GM21381 (cell line): ENCODE measurements around the gene THRAP3.
"Not testable (repeated sequence)": the region's sequence is repeated elsewhere in the genome, so short reads cannot be mapped to it uniquely, and the experiment has no call there.

Source experiments
- ATAC-seq: cut with Tn5 transposase; IDR thresholded peaks from one replicate; pipeline ENCODE4 v1.9.1; 2021; ENCODE audit warnings: mild to moderate bottlenecking, moderate library complexity; ENCODE audit not compliant: unreplicated experiment

The THRAP3 gene

DNA sequence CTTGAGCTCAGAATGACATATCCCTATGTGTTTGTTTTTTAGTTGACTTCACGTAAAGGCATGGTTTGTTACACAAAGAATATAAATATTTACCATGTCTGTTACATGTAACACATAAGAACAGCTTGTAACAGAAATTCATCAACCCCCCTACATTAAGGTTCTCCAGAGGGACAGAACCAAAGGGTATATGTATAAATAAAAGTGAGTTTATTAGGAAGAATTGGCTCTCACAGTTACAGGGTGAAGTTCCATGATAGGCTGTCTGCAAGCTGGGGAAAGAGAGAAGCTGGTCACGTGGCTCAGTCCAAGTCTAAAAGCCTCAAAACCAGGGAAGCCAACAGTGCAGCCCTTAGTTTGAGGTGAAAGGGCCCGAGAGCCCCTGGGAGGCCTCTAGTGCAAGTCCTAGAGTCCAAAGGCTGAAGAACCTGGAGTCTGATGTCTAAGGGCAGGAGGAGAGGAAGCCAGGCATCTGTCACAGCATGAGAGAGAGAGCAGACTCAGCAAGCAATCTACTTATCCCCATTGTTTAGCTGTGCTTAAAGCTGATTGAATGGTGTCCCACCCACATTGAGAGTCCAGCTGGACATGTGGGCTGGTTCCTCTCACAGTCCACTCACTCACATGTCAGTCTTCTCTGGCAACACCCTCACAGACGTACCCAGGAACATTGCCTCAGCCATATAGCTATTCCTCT lies 15.8 kb downstream of the THRAP3 start:
- ATAC-seq, result no peak

DNA sequence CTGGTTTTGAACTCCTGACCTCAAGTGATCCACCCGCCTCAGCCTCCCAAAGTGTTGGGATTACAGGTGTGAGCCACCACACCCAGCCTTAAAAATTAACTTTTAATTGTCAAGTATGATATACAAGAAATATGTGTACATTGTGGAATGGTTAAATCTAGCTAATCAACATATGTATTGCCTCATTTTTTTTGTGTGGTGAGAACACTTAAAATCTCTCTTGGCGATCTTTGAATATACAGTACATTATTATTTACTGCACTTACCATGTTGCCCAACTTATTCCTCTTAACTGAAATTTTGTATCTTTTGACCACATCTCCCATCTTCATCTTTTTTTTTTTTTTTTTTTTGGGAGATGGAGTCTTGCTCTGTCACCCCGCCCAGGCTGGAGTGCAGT lies 23.3 kb downstream of the THRAP3 start:
- ATAC-seq, result no peak

DNA sequence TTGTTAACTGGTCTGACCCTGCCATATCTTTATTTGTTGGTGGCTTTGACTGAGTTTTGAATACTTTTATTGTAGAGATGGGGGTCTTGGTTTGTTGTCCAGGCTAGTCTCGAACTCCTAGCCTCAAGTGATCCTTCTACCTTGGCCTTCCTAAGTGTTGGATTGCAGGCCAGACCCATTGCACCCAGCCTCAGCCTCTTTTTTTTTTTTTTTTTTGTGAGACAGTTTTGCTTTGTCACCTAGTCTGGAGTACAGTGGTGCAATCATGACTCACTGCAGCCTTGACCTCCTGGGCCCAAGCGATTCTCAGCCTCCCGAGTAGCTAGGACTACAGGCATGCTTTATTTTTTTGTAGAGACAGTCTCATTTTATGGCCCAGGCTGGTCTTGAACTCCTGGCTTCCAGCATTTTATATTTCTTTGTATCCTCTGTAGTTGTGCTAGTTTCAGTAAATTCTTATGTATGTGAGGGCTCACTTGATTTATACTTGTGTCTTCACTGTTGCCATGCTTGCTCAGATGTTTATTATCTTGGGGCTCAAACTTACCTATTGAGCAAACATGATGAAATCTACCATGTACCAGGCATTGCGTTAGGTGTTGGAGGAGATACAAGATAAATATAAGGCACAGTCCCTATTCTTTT lies 24.1 kb downstream of the THRAP3 start:
- no peak for ATAC-seq

GRCh38 chr1:36251794-36252481 lies 27.7 kb downstream of the THRAP3 start:
- no peak for ATAC-seq

DNA sequence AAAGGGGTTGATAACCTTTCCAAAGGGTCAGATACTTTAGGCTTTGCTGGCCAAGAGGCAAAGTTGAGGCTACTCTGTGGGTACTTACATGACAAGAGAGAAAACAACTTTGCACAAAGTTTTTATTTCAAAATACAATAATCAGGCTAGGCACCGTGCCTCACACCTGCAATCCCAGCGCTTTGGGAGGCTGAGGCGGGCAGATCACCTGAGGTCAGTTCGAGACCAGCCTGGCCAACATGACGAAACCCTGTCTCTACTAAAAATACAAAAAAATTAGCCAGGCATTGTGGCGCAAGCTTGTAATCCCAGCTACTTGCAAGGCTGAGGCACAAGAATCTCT lies 28.2 kb downstream of the THRAP3 start:
- ATAC-seq, result not testable (repeated sequence)

DNA sequence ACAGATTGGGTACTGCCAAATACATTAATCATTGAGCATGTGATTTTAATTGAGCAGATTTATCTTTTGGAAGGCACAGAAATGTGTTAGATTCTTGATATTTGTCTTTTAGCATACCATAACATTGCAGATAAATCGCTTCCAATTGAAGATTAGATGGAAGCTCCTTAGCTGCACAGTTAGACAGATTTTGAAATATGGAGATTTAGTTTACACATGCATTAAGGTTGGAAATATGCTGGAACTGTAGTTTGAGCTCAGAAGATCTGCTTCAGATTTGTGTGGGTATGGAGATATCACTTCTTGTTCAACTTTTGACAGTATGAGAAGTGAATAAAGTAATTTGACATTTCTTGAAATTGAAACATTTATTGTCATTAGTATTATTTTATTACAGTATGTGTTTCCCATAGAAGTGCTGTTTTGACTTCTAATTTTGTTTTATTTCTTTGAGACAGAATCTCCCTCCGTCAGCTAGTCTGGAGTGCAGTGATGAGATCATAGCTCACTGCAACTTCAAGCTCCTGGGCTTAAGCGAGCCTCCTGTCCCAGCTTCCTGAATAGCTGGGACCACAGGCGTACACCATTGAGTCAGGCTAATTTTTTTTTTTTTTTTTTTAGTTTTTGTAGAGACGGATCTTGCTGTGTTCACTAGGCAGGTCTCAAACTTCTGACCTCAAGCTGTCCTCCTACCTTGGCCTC lies 29.1 kb downstream of the THRAP3 start:
- no peak for ATAC-seq

GRCh38 chr1:36256558-36257374 lies 32.5 kb downstream of the THRAP3 start:
- no peak for ATAC-seq

DNA sequence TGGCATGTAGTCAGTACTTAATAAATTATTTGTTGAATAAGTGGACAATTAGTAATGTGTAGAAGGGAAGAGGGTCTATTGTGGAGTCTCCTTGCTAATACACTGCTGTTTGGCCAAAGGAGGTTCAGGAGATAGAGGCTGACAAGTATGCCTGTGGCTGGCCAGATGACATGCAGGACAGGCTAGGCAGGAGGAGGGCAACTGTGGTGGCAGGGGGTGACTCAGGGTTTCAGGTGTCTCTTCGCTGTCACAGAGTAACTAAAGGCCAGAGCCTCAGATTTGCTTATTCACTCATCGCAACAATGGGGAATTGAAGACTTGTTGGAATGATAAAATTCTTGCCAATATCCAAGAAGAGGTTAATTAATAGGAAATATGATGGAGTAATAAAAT lies 33.1 kb downstream of the THRAP3 start:
- ATAC-seq, result no peak

DNA sequence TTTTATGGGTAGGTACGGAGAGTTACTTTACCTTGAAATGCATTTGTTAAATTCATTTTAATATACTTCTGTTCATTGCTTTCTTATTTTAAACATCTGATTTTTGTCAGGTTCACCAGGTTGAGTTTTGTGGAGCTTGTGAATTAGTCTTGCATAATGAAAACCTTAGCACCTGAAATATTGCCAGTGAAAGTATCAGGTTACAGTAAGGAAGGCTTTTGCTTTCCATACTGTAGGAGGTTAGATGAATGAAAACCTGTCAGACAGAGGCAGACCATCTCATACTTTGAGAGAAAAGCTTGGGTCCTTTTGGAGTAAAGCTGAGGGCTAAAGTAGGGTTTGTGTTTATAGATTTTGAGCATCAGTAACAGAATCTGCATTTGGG lies 34.7 kb downstream of the THRAP3 start:
- no peak for ATAC-seq

- ATAC-seq, result no peak
Observed at GRCh38 chr1:36268981-36269380, 44.7 kb downstream of the THRAP3 start.

DNA sequence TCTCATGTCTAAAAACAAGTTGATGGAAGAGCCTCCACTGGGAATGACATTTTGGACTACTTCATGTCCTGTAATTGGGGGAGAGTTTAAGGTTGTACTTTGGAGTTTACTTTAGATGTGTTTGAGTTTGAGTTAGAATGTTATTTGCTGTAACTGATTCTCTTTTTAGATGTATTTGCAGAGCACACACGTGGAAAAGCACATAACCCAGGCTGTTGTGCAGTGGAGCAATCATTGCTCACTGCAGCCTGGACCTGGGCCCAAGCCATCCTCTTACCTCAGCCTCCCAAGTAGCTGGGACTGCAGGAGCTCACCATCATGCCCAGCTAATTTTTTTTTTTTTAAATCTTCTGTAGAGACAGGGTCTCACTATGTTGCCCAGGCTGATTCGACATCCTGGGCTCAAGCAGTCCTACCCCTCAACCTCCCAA lies 45.2 kb downstream of the THRAP3 start:
- ATAC-seq, result no peak

DNA sequence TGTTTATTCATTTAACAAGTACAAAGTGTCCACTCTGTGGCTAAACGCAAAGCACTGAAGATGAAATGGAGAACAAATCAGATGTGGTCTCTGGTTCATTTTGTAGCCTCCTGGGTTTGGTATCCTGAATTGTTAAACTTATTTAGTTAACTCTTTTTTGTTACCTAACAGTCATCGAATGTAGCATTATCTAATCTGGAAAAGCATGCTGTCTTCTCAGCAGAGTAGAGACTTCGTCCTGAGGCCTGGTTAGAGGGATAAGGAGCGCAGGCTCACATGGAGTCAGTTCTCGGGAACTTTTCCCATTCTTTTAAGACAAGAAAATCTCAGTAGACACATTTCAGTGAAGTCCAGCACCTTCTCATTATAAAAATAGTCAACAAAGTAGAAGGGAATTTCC lies 48.8 kb downstream of the THRAP3 start:
- ATAC-seq, result no peak

- no peak for ATAC-seq
Observed at GRCh38 chr1:36274201-36274600, 50.0 kb downstream of the THRAP3 start.

- ATAC-seq, result no peak
Observed at GRCh38 chr1:36276688-36277087, 52.4 kb downstream of the THRAP3 start.

GRCh38 chr1:36279110-36279788 lies 55.0 kb downstream of the THRAP3 start:
- no peak for ATAC-seq

- ATAC-seq, result no peak
Observed at GRCh38 chr1:36279789-36280296, 55.6 kb downstream of the THRAP3 start.

DNA sequence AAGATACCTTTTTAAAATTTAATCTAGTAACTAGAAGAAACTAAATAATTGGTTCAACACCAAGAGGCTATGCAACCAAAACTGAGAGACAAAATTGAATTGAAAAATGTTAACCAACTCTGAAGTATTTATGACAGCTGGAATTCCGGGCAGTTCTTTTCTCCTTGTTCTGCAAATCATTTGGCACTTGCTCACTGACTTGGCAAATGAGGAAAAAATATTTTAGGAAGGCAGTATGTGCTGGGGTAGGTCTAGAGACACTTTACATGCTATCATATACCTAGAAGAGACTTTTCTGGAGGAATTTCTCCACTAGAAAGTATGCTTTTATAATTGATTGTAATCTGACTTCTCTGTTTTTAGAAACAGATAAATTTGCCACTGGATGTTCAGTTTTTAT lies 59.8 kb downstream of the THRAP3 start:
- no peak for ATAC-seq

GRCh38 chr1:36284517-36284916 lies 60.3 kb downstream of the THRAP3 start:
- ATAC-seq, result no peak

GRCh38 chr1:36285443-36286101 lies 61.3 kb downstream of the THRAP3 start:
- ATAC-seq, result no peak

DNA sequence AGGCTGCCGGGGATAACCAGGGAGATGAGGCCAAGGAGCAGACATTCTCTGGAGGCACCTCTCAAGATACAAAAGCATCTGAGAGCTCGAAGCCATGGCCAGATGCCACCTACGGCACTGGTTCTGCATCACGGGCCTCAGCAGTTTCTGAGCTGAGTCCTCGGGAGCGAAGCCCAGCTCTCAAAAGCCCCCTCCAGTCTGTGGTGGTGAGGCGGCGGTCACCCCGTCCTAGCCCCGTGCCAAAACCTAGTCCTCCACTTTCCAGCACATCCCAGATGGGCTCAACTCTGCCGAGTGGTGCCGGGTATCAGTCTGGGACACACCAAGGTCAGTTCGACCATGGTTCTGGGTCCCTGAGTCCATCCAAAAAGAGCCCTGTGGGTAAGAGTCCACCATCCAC lies 62.6 kb downstream of the THRAP3 start:
- ATAC-seq, result no peak
